GM20431 (cell line): ENCODE data around the gene RAB37.

Source experiments
- in situ Hi-C: fragments of 300-500 bp; cut with MseI, MboI; formaldehyde crosslinking; loops from one replicate; pipeline ENCODE4 v1.15.0; 2020; ENCODE audit warnings: low sequenced_read_pairs; ENCODE audit not compliant: unreplicated experiment

RAB37 gene

DNA sequence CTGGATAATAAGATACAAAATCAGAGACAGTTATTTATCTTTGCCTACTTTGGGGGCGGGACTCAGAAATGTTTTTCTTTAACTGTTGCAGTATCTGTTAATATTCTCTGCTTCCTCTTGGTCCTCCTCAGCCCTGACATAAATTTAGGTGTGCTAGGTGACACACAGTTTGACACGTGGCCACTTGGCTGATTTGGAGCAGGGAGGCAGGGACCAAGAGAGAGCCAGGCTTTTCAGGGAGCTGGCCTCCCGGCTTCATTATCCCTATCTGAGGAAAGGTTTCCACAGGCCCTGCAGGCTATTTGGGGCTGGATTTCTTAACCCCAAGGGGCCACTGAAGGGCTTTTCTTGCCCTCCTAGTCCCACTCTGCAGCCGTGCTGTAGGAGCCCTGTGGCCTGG is 59.2 kb downstream of the RAB37 start:
- in situ Hi-C loops = loop anchor here (10.0 kb wide), 1 partner anchor 69 kb away; no protein-coding TSS in a partner anchor

DNA sequence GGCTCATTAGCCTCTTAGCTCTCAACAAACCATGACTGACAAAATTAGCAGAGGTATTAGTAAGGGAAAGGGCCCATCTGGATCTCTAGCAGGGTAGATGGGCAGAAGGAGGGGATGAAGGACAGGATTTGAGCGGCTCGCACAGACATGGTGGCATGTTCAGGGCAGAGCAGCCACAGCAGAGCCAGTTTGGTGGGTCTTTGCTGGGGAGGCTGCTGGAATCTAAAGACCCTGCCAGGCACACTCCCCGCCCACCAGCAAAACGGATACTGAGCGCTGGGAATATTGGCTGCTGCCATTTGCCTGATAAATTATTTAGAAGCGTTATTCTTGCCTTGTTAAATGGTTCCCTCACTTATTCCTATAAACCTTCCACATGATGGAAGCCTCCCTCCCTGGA is 59.8 kb downstream of the RAB37 start:
- in situ Hi-C loops = loop anchor here (10.0 kb wide), 1 partner anchor 68 kb away; no protein-coding TSS in a partner anchor
